Activated CD8-positive, alpha-beta memory T cell treated with anti-CD3 and anti-CD28 coated beads, Interleukin-2, amount 50 U/mL, for 1 hour (primary cell): ENCODE results near the gene ETS1.

Experiments
- DNase-seq: peaks from one replicate; pipeline ENCODE4 v3.0.0-alpha.2; 2020; ENCODE audit errors: extremely low read depth

The ETS1 gene

DNA sequence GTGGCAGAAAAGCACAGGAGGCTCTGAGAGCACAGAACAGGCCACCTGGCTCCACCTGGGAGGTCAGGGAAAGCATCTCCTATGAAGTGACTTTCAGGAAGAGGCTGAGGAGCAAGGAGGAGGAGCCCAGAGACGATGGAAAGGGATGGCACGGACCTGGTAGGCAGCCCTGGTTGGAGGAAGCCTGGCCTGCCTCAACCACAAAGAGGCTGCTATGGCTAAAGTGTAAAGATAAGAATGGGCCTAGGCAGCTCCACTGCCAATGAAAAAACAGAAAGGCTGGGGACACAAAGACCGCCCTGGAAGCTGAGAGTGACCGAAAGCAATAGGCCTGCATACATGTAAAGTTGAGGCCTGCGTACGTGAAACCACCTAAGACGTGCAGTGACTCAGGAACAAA lies 31.2 kb upstream of the ETS1 start:
- no peak for DNase-seq

DNA sequence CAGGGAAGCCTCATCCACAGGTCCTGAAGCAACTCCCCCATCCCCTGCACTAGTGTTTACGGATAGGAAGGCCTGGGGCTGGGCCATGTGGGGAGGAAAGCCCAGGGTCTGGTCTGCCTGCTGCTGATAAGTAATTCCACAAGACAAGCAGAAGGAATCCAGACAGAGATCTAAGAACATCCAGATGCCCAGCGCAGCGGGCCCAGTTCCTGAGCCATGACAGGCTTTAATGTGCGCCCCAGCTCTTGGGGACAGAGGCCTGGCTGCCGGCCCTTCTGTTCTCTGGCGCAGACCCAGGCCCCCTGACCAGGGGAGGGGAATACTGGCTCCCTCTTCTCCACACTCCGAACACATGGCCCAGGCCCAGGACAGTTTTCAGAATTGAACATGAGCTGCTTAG lies 28.8 kb upstream of the ETS1 start:
- no peak for DNase-seq

DNA sequence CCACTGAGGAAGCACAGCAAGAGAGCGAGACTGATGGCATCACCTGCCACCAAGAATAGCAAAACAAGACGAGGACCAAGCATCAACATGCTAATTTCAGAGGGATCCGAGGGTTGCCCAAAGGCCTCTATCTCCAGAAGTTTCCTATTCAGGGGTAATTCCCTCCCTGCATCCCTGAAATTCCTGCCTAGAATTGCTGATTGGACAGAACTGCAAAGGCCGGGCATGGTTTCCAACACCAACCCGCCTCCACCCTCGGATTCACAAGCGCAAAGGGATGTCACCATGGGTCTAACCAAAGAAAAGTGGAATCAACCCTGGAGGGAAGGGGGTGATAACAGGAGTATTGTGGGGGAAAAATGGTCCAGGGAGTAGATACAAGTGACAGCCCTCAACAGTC lies 28.3 kb upstream of the ETS1 start:
- DNase-seq, result no peak

DNA sequence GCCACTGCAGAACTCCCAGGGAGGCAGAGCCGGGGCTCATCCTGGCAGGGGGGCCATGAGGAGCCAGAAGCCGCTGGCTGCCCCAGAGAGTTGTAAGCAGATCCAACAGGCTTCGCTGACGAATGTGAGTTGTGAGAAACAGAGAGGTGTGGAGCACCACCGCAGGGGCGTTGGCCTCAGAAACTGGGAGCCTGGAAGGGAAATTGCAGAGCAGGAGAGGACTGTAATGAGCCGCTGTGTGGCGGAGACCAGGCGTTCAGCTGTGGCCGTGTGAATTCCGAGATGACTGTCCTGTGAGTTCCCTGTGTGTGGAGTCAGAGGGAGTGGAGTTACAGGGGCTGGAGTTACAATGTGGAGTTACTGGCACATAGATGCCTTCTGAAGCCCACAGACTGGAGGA lies 27.7 kb upstream of the ETS1 start:
- no peak for DNase-seq

DNA sequence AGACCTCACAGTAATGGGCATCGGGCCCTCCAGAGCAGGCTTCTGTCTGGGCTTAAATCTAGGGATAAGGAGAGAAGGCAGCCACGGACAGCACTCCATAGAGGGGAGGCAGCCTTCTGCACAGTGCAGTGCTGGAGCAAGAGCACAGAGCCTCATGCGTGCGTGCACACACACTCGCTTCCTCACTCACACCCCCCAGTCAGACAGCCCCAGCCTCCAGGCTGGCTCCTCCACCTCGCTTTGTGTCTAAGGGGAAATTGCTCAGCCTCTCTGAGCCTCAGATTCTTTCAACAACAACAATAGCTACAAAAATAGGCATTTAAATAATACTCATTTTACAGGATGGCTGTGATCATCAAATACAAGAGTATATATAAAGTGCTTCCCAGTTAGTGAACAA lies 26.7 kb upstream of the ETS1 start:
- no peak for DNase-seq

DNA sequence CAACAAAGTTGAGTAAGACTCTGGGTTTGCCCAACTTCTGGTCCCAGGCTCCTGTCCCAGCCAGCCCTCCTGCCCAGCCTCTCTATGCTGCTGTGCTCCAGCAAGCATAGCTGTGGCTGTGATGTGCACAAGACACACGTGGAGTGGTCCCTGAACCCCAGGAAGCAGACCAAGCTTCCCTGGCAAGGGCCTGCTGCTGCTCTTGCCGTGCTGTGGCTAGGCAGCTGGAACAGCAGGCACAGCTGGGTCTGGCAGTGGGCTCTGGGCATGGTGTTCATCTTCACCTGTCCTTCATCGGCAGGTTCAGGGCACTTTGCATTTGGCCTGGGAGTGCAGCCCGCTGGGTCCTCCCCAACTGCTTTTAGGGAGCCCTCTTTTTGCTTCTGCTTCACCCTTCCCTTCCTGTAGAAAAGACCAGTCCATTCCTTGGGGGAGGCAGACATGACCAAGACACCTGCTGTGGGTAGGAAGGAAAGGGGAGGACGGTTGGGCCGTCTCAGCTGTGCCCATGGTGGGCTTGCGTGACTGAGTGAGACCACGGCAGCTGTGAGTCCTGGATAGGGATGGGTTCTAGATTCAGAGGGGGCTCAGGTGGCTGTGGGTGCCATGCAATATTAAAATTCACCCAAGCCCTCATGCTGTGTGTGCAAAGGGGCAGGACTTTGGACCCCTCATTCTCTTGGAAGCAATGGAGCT lies 26.1 kb upstream of the ETS1 start:
- DNase-seq, result no peak

DNA sequence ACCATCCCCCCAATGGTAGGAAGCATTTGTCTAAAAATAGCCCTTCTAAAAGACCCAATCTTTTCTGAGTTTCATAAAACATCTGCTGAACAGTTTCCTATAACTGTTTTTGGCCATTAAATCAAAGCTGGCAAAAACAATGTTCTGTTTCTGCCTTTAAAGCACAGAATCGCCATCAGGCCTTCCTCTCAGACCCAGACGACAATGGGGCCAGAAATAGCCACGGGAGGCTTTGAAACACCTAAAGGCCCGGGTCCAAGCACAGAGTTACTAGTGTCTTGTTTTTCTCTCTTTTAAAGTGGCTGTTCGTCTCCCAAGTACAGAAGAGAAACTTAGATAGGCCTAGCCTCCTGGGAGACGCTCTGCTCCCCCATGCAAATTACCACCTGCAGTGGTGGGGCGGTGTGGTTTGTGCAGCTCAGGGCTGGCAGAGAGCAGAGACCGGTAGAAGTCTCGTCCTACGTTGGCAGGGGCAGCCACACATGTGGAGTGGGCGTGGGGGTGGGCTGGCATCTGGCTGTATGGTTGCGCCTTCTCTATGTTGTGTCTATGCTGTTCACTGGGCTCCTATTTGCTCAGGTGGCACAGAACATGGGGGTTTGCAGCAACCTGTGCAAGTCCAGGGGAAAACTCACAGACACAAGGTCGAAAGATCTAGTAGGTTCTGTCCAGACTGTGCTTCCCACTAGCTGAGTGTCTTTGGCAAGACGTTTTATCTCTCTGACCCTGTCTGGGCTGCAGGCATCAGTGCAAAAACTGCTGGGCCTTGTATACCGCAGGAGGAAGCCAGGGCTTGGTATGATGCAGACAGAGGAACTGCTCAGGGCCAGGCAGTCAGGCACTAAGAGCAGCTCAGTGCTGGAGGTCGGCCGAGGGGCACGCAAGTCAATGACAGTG lies 23.6 kb upstream of the ETS1 start:
- DNase-seq, result no peak

DNA sequence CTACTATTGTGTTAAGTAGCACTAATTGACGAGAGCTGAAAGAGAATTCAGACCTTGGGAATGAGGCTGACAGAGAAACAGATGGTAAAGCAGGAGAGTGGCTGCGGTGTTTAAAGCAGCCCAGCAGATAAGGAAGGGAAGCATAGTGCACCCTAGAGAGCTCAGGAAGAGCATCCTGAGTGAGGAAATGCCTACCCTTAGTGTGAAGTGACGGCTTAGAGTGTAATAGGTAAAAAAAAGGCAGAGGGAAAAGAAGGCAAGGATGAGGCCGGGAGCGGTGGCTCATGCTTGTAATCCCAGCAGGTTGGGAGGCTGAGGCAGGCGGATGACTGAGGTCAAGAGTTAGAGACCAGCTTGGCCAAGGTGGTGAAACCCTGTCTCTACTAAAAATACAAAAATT lies 22.4 kb upstream of the ETS1 start:
- DNase-seq, result no peak

DNA sequence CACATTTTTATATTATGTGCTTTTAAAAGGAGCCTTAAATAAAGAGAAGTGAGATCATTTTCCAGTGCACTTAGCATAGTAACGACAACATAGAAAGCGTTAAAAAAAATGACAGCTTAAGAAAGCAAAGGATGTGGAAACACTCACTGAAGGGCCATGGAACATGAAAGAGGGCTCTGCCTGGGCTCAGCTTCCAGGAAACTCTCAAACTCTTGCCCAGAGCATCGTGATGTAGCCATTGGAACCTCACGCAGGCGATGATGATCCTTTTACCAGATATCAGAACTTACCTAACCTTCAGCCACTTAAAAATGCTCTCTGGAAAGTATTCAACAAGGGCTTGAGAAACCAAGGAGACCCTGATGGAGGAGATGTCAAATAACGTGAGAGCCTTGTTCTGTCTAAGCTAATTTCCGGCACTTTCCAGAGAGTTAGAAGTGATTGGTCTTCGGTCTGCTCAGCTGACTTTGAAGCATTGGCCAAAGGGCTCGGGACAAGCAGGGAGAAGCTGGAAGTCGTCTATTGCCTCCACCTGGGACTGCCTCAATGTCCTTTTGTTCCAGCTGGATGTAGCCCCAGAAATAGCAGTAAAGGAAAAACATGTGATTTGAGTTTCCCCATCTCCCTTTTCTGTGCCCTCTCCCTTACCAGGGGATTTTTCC lies 21.5 kb upstream of the ETS1 start:
- DNase-seq, result no peak

DNA sequence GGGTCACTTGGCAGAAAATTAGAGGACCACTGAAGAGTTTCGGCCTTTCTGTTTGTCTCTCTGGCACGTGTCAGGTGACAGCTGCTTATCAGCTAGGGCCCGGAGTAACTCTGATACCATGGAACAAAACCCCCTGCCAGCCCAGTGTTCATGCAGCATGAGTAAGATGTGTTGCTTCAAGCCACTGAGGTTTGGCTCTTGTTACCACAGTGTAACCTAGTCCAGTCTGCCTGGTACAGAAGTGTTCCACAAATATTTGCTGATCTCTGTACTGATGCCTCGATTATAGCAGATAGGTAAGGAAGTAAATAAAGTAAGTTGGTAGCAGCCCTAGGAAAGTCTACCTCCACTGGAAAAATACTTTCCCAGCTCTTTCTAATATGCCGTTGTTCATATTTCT lies 20.5 kb upstream of the ETS1 start:
- DNase-seq, result no peak

DNA sequence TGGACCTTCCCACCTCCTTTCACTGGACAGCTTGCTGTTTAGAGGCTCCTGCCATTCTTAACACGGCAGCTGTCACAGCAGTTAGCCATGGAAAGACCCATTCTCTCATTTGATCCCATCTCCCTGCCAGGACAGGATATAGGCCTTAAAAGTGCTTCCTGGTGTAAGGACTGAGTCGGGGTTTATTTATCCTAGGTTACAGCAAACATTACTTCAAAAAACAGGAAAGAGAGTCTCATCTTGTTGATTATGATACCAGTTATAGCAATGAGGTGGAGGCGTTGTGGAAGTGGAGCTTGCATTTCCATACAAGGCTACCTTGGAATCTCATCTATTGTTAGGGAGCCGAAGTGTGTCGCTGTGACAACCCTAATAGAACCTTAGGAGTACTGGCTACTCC lies 17.4 kb upstream of the ETS1 start:
- no peak for DNase-seq

DNA sequence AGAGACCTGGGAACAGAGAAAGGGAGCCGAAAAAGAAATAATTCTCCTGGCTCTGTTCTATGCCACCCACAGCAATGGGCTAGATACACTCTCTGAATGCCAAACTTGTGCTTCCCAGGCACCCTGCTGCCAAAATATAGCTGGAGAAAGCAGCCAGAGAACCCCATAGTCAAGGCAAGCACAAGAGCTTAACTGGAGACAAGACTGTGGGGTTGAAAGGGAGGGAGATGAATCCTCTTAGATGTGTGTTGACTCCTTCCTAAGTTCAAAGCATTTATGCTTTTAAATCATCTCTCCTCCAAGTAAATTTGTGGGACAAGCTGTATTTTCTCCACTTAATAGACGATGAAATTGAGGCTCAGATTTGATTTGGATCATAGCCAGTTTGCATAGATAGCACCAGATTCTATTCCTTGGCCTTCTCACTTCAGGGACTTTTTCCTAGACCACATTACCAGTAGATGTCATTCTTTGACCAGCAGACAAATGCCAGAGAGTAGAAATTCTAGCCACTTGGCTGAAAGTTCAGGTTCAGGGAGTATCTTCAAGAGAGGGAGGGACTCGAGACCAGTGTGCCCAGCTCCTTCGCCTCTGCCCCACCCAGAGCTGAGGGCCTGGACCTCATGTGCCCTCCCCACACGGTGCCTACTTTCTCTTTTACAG lies 16.5 kb upstream of the ETS1 start:
- DNase-seq, result no peak

DNA sequence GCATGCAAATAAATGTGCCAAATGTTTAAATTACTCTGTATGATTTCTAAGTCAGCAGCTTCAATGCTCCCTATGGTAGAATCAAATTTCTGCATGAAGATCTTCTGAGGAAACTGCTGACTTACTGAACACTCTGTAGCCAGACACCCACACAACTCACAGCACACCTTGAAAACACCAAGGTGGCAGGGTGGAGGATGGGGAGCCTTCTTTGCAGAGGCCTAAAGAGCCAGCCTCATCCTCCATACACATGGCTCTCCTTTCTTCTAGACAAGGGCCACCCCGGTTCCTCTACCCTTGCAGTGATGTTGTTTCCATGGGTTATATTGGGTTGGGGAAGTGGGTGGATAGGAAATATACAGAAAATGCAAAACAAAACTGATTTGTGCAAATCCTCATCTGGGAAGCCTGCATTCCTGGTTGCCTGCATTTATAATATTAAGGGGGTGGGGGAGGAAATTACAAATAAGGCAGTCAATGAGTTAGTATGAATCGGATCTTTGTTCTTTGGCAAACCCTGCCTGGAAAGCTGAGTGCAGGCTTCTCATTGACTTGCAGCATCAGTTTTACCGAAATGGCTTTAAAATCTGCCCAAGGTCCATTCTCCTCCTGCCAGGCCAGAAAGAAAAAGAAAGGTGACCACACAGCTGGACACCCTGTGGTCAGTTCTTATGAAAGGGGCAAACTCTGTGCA lies 15.8 kb upstream of the ETS1 start:
- DNase-seq, result no peak

DNA sequence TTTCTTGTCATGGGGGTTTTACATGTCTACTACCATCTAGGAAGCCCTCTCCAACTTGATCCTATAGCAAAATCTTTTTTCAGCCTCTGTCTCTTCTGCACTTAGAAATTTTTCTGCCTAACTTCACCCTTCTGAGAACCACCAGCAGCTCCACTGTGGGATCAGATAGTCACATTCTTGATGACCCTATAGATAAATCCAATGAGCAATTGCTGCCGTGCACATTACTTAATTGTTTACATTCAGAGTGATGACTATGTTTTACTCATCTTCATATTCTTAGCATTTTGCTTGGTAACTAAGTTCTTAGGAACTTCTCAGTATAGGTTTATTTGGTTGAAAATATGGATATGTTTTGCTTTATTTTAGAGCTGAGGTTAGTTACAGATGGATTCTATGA lies 12.4 kb upstream of the ETS1 start:
- DNase-seq, result no peak

DNA sequence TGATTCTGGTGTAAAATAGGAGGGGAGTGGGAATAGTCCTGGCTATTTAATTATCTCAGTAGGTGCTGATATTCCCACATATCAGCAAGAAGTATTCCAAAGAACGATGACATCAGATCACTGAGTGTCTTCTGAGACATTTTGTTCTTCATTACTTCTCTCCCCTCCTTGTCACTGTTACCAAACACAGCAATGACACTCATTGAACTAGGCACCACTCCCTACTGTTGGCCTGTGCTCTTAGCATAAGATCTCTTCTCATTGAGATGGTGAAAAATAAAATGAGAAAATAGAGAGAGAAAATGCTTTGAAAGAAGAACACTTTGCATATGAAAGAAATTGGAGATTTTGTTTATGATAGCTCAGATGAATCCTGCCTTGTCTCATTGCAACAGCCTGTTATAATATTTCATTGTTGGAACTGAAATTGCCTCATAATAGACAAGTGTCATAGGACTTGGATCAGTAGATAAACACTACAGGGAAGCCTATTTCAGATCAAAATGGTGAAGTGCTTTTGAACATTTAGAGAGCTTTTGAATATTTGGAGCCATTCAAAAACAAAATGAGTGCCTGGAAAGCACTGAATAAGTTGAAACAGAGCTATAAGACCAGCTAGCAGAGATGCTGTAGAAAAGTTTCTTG lies 11.3 kb upstream of the ETS1 start:
- no peak for DNase-seq

DNA sequence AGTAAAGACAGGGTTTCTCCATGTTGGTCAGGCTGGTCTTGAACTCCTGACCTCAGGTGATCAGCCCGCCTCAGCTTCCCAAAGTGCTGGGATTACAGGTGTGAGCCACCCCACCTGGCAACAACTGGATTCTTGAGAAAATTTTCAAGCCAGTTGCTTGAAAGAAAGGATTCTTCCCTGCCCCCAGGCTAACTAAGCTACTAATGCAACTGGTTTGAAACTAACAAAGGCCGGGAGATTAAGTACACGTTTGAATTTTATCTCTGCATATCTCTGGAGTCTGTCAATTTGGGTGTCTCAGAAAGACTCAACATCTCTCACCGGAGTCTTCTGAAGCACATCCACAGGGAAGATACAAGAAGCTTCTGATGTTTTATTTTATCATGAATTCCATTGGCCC lies 10.7 kb upstream of the ETS1 start:
- DNase-seq, result no peak

DNA sequence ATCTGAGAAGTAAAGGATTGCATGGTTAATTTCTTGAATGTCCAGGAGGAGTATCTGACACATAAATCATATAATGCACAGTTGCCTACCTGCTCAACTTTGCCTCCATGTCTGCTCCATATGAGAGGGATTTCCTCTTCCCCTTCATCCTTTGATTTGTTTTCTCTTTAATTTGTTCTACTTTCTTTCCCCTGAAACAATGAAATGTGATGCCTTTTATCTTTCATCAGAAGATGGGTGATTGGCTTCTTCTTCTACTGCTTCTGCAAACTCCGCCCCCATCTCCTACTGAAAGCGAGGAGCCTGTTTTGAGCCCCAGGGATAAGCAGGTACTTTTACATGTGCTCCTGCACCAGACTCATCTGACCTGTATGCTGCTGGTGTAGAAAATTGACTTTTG lies 9.9 kb upstream of the ETS1 start:
- DNase-seq, result no peak

DNA sequence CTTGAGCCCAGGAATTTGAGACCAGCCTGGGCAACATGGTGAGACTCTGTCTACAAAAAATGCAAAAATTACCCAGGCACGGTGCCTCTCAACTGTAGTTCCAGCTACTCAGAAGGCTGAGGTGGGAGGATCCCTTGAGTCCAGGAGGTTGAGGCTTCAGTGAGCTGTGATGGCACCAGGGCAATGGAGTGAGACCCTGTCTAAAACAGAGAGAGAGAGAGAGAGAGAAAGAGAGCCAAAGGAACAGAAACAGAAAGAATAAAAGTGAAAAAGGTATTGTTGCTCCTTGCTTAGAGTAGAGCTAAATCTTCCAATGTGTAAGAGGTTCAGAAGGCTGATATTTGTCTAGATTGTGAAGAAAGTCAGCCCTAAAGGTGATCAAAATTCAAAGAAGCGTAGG lies 8.9 kb upstream of the ETS1 start:
- DNase-seq, result no peak

DNA sequence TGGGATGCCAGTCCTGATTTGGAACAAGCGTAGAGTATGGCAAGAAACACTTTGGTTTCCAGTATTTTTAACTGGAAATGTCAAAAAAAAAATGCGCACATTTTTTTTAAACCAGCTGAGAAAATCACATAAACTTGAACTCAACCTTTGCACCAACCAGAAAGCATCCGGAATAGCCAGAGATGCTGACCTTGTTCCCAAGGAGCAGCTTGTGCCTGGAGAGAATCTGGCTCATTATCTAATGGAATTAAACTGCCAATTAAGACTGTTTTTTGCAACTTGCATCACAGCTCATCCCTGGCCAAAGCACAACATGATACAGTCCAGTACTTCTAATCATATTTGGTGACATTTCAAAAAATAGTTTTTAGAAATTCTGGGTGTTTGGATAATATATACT lies 8.4 kb upstream of the ETS1 start:
- DNase-seq, result no peak

DNA sequence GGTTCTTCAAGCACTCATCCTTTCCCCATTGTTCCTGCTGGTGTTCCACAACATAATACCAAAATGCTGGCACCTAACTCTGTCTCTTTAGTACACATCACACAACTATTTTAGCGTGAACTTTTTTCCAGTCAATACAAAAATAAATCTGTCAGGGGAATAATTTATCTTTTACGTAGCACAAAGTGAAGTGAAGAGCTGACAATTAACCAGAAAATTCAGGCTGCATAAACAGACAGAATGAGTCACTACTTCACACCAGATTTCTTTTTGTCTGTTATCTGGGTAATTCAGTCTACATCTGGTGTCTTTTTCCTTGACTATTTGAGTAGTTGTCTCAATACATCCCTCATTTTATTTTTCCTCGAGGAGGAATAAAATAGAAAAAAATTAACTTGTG lies 7.9 kb upstream of the ETS1 start:
- no peak for DNase-seq

DNA sequence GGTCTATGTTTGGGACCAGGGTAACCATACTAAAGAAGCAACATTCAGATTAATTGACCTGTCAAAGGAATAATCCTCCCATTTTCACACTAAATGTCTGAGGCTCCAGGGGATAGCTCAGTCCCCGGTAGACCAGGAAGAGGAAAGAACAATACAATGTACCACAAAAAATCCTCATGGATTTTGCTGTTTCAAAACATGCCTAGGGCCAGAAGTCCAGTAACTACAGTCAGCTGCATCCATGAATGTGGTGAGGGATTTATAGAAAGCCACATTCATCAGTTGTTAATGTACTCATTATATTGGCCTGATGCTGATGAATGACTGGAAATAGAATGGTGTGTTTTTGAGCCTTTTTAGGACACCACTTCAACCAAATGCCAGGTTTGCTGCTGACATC lies 6.9 kb upstream of the ETS1 start:
- DNase-seq, result no peak
